Ishikawa (cell line): ENCODE data around the gene GSKIP.

ENCODE experiments used
- EP300 ChIP-seq: IDR thresholded peaks from 2 replicates; pipeline ENCODE4 v1.6.1; 2012; ENCODE audit warnings: borderline replicate concordance
- FOXM1 ChIP-seq: IDR thresholded peaks from 2 replicates; pipeline ENCODE4 v1.6.1; 2012; ENCODE audit warnings: low read depth, borderline replicate concordance
- NFIC ChIP-seq: IDR thresholded peaks from 2 replicates; pipeline ENCODE4 v1.6.1; 2012
- RAD21 ChIP-seq: IDR thresholded peaks from 2 replicates; pipeline ENCODE4 v1.6.1; 2012; ENCODE audit warnings: low read depth
- TAF1 ChIP-seq: IDR thresholded peaks from 2 replicates; pipeline ENCODE4 v1.6.1; 2012; ENCODE audit warnings: low read depth, mild to moderate bottlenecking
- TCF12 ChIP-seq: IDR thresholded peaks from 2 replicates; pipeline ENCODE4 v1.6.1; 2012; ENCODE audit warnings: low read depth
- YY1 ChIP-seq: IDR thresholded peaks from 2 replicates; pipeline ENCODE4 v1.6.1; 2012; ENCODE audit warnings: low read depth
- ZBTB7A ChIP-seq: IDR thresholded peaks from 2 replicates; pipeline ENCODE4 v1.6.1; 2012; ENCODE audit warnings: low read depth
- TF ChIP-seq, protein P1 (sequence below): IDR thresholded peaks from 2 replicates; pipeline ENCODE4 v1.6.1; 2012

DNA sequence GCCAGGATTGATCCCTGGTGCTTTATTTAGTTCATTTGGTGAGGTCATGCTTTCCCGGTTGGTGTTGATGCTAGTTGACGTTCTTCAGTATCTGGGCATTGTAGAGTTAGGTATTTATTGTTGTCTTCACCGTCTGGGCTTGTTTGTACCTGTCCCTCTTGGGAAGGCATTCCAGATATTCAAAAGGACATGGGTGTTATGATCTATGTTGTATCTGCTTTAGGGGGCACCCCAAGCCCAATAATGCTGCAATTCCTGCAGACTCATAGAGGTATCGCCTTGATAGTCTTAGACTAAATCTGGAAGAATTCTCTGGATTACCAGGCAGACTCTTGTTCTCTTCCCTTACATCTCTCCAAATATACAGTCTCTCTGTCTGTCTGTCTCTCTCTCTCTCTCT is 70.7 kb downstream of the GSKIP start:
- no peak for TF ChIP-seq TCF12
- TF ChIP-seq RAD21 = no peak
- no peak for TF ChIP-seq YY1
- no peak for TF ChIP-seq FOXM1
- TF ChIP-seq, protein P1, sequence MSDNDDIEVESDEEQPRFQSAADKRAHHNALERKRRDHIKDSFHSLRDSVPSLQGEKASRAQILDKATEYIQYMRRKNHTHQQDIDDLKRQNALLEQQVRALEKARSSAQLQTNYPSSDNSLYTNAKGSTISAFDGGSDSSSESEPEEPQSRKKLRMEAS = no peak
- no peak for TF ChIP-seq TAF1
- TF ChIP-seq EP300 = no peak
- TF ChIP-seq ZBTB7A = no peak
- no peak for TF ChIP-seq NFIC
